Mesenteric fat pad (tissue), 1 donor: Measurements from ENCODE around the gene ARHGEF2. TPM values are rescaled to one million over a fixed set of nuclear protein-coding genes. Genes with fewer than 3 reads are reported as not detected.

ENCODE experiments used
- DNase-seq: peaks from one replicate; pipeline ENCODE4 v3.0.0-alpha.2; 2020; ENCODE audit warnings: low spot score
- total RNA-seq: library from RNA; stranded (reverse); fragmentation: NEBNext Ultra II Directional; extraction: Animal tissue kit (Norgen Biotek cat#: 25700); gene quantifications from one replicate; pipeline ENCODE4 v1.2.1, GENCODE V29; 2021
- donor health status: DM: yes; HTN: yes; CAD: no.

The ARHGEF2 gene
- total RNA-seq, 1 donor from 2014 or later = 150 TPM

DNA sequence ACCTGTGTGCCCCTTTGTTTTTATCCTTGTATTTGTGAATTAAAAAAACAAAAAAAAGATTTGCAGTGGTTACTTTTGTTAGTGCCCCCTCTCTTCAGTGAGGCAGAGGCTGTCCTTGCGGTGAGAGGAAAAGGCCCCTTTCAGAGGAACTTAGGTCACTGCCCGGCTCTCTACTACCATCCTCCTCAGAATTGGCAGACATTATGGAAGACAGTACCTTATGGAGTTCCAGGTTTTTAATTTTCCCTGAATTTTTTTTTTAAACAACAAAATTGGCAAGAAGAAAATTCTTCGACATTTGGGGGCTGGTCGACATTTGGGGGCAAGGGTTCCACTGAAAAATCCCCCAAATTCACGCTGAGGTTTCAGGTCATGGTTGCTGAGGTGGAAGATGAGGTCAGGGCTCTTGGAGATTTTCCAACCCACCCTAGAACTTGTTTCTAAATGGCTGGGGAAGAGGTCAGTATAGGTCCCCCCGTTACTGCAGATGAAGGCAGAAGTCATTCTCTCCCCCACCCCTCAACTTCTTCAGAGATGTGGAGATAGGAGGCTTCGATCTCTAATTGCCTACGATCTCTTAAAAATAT lies 31.6 kb downstream of the ARHGEF2 start:
- no peak for DNase-seq

DNA sequence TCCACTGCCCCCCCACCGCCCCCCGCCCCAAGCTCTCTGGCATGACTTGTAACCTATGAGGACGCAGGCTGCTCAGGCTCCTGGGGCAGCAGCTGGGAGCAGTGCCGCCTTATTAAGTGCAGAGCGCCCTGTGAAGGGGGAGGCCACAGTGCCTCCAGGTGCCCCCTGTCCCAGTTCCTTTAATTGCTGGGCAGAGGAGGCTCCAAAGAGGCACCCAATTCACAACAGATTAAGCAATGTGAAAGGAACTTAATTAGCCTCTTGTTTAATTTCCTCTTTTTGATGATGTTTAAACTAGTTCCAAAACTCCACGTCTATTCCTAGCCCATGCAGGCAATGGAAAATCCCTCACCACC lies 33.9 kb downstream of the ARHGEF2 start:
- DNase-seq = no peak

DNA sequence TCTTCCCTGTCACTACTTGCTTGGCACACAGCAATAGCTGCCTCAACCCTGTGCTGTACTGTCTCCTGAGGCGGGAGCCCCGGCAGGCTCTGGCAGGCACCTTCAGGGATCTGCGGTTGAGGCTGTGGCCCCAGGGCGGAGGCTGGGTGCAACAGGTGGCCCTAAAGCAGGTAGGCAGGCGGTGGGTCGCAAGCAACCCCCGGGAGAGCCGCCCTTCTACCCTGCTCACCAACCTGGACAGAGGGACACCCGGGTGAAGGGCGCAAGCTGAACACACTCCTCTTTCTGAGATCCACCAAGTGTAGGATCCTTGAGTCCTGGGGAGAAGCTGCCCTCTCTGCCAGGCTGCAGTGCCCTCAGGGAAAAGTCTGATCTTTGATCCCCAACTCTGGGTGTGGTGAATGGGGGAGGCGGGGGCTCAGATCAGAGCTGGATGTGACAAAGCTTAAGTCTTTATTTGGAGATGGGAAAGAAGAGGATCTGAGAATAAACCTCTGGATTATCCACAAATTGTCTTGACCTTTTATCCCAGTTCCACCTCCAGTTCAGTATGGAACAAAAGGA lies 35.7 kb downstream of the ARHGEF2 start:
- no peak for DNase-seq

DNA sequence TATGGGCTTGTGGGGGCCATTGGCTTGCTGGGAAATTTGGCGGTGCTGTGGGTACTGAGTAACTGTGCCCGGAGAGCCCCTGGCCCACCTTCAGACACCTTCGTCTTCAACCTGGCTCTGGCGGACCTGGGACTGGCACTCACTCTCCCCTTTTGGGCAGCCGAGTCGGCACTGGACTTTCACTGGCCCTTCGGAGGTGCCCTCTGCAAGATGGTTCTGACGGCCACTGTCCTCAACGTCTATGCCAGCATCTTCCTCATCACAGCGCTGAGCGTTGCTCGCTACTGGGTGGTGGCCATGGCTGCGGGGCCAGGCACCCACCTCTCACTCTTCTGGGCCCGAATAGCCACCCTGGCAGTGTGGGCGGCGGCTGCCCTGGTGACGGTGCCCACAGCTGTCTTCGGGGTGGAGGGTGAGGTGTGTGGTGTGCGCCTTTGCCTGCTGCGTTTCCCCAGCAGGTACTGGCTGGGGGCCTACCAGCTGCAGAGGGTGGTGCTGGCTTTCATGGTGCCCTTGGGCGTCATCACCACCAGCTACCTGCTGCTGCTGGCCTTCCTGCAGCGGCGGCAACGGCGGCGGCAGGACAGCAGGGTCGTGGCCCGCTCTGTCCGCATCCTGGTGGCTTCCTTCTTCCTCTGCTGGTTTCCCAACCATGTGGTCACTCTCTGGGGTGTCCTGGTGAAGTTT lies 36.4 kb downstream of the ARHGEF2 start:
- DNase-seq = no peak

DNA sequence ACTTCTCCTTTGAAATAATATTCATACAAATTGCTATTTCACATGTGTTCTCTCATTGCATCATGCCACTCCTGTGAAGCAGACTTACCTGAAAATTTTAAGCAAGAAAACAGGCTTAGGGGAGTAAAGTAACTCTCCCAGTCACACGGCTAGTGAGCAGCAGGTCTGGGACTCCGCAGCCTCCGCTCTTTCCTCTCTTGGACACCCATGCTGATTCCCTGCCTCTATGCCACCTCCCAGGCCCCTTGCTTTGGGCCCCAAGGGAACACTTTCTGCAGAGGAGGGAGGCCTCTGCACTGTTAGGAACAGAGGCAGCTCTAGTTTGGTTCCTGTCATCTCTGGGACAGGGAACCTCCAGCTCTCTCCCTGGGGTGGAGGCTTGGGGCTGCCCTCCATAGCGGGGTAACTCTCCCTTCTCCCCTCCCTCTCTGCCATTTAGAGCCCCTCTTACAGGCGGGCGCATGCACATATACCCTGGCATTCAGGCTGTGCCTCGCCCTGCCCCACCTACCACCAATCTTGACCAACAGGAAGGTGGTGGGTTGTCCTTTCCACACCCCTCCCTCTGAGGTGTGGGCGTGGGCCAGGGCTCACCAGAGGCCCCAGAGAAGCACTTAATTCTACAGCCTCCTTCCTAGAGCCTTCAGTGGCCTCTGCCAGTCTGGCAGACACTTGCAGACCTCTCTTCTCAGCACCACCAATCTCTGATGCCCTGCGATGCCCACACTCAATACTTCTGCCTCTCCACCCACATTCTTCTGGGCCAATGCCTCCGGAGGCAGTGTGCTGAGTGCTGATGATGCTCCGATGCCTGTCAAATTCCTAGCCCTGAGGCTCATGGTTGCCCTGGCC lies 37.1 kb downstream of the ARHGEF2 start, which contains the start of gene RXFP4:
TSS of gene RXFP4 (plus strand) at position 646 of the 852 bp plus-strand sequence. CDS start at position 718, 72 bp downstream.
- no peak for DNase-seq

DNA sequence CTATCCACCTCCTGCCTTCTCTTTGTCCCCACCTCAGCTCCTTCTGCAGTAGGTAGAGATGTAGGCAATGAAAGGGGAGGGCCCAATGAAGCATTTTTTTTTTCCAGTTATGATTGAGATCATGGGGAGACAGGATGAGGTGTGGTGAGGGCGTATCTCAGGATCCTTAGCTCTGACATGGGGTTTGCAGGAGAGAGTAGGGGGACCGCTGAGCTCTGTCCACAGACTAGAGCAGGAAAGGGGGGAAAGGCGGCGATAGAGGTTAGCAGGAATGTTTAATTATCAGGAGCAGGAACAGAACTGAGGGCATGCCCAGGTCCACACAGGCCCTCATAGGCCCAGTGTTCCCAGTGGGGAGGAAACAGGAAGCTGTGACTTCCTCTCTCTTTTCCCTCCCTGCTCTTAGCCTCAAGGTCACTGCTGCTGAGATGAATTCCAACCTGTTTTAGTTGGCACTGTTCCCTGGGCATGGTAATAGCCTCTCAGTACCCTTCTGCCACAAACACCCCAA lies 37.8 kb downstream of the ARHGEF2 start:
- no peak for DNase-seq

DNA sequence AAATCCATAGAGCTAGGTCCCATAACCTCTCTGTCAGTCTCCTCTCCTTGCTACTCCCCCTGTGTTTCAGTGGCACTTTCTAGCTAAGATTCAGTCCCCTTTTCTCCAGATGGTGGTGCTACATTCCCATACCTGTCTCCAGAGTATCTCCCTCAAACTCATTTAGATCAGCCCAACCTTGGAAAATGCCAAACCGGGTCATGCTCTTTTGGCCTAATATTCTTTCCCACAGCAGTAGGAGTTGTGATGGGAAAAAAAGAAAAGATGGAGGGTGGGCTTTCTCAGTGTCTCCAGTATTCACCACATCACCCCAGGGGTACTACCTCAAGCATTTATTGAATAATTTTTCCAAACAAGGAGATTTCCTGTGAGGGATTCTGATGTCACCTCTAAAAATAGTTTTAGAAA lies 40.1 kb downstream of the ARHGEF2 start:
- DNase-seq = no peak

DNA sequence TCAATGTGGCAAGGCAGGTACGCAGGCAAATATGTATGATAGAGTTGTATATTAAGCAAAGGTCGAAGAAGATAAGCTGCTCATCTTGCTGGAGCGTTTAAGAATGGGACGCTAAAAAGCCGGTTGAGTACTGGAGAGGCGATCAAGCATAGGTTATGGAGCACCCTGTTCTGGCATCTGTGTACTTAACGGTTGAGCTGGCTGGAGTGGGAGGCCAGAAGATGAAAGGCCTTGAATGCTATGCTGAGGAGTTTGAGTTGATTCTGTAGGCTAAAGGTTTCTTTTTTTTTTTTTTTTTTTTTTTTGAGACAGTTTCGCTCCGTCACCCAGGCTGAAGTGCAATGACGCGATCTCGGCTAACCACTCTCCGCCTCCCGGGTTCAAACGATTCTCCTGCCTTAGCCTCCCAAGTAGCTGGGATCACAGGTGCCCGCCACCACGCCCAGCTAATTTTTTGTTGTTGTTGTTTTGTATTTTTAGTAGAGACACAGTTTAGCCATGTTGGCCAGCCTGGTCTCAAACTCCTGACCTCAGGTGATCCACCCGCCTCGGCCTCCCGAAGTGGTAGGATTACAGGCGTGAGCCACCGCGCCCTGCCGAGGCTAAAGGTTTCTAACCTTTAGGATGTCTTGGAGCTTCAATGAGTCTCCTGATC lies 43.3 kb downstream of the ARHGEF2 start:
- DNase-seq = peak; percentile 67

DNA sequence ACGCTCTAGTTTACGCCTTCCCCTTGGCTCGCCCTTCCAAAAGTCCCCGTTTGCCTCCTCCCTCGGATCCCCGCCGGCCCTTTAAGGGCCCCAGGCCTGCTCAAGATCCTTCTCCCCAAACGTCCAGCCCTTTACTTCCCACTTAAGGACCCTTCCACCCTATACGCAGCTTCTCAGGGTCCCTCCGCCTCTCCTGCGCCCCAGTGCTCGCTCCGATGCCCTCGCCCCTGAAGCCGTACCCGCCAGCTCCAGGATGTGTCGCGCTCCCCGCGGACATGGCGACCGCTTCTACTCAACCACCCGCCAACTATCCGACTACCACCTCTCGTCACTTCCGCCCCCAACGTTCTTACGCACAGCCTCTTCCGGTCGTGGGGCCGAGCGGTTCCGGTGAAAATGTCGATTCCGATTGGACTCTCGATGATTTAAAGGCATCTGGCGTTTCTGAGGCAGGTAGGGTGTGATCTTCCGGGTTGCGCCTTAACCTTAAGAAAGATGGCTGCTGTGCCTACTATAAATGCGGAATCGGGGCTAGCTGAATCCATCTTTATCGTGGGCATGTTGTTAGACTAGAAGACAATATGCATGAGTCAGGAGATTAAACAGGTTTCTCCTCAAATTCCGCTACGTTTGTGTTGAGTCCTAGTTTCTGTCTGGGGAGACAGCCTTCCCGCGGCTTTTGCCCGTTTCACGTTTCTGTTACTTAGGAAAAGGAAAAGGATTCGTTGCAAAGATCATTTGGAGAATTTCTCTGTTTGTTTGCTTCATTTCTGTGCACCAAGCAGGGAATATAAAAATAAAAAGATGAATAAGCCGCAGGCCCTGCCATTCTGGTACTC lies 44.0 kb downstream of the ARHGEF2 start, which contains the start of gene KHDC4:
TSS of gene KHDC4 (minus strand) at position 317 of the 839 bp plus-strand sequence. CDS start at position 277, 40 bp downstream.
- DNase-seq = peak; percentile 96

DNA sequence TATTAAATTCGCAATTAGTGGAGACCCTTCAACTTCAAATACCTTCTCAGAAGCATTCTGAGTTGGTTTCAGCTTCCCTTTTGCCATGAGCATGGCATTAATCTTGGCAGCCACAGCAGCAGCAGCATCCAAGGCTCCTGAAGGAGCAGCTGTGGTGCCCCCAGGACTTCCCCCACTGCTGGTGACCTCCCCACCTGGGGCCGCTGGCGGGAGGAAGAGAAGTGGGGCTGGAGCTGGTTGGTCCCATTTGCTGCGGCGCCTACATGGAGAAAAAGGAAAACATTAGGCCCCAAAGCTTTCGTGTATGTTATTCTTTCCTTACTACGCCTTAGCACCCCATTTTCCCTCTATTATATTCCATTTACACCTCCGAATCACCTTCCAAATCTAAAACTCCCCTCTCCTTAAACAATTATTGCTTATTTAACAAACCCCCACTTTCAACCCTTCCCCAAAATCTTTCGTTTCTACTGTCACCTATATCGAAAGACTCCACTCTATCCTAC lies 44.7 kb downstream of the ARHGEF2 start:
- peak; percentile 72 for DNase-seq

DNA sequence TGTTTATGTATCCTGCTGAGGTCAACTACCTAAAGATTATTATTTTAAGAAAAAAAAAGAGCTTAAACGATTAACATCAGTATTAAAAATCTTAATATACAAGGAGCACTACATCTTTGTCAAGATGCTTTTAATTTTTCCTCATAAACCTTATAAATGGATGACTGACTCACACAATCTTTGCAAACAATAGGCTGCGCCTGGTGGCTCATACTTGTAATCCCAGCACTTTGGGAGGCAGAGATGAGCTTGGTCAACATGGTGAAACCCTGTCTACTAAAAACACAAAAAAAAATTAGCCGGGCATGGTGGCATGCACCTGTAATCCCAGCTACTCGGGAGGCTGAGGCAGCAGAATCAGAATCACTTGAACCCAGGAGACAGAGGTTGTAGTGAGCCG lies 45.9 kb downstream of the ARHGEF2 start:
- DNase-seq = peak; percentile 11

DNA sequence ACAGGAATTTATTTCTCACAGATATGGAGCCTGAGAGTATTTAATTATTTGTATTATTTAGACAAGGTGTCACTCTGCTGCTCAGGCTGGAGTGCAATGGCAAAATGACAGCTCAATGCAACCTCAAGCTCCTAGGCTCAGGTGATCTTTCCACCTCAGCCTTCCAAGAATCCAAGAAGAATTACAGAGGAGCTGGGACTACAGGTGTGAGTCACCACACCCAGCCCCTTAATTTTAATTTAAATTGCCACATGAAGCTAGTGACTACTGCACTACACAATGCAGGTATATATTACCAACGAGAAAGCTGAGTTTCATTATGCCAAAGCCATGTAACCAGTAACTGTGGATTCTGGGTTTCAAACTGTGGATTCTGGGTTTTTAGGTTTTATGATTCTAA lies 46.3 kb downstream of the ARHGEF2 start:
- peak; percentile 12 for DNase-seq

DNA sequence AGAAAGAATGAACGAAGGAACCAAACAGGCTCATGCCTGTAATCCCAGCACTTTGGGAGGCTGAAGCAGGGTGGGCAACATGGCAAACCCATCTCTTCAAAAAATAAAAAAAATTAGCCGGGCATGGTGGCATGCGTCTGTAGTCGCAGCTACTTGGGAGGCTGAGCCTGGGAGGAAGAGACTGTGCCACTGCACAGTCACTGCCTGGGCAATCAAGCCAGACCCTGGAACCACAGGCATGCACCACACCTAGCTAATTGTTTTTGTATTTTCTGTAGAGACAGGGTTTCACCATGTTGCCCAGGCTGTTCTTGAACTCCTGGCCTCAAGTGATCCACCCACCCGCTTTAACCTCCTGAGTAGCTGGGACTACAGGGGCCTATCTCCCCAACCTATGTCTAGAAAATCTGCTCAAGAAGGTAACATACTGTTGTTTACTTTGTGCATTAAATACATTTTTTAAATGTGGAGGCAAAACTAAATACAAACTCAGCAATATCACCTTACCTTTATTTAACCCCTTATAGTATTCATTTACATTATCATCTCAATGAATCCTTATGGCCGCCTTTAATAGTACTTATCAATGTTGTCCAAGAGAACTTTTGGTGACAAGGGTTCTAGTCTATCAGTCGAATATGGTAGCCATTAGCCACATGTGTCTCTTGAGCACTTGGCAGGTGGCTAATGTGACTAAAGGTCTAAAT lies 46.9 kb downstream of the ARHGEF2 start:
- DNase-seq = peak; percentile 53

DNA sequence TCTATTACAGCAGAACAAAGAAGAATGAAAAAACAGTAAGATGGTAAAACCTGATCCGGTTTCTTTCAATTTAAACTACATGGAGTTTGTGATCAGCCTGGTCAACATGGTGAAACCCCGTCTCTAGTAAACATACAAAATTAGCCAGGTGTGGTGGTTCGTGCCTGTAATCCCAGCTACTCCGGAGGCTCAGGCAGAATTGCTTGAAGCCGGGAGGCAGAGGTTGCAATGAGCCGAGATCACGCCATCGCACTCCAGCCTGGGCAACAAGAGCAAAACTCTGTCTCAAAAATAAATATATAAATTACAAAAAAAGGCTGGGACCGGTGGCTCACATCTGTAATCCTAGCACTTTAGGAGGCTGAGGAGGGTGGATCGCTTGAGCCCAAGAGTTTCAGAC lies 47.6 kb downstream of the ARHGEF2 start:
- peak; percentile 12 for DNase-seq

DNA sequence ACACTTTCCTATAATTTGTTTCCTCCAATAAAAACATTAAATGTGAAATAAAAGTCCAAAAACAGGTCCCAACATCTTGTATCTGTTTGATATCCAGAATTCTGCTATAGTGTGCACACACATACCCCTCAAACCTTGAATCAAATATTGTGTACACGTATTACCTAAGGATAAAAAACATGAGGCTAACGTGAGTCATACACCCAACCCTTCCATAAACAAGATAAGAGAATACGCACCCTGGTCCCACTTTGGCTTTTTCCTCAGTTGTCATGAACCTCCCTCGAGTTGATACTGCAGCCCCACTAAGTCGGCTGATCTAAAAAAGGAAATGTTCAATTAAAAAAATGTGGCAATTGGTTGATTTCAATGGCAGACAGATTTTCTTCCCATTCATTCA lies 49.3 kb downstream of the ARHGEF2 start:
- peak; percentile 33 for DNase-seq

DNA sequence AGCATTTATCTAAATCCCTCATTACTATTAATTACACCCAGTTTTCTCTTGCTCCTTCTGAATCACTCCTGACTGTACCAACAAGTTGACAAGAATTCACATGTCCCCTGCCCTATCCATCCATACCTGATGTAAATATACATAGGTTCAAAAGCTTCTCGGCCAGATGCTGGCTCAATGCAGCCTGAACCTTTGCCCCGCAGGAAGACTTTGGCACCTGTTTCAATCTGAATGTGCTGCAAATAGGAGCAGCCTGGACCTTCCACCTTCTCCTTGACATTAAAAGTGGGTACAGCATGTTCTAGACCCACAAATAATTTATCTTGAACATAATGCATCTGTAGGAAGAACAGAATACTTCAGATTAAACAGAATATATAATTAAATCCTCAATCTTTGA lies 52.8 kb downstream of the ARHGEF2 start:
- no peak for DNase-seq

DNA sequence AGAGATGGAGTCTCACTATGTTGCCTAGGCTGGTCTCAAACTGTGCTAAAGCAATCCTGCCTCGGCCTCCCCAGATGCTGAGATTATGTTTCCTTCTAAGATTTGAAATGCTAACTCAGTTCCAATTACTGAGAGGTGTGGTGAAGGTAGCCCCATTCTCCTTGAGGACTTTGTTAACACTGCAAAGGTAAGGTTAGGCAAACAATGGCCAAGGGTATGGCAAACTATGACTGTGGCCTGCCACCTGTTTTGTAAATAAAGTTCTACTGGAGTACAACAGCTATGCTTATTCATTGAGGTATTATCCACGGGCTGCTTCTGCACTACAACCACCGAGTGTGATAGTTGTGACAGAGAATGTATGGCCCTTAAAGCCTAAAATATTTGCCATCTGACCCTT lies 57.6 kb downstream of the ARHGEF2 start:
- DNase-seq = no peak

DNA sequence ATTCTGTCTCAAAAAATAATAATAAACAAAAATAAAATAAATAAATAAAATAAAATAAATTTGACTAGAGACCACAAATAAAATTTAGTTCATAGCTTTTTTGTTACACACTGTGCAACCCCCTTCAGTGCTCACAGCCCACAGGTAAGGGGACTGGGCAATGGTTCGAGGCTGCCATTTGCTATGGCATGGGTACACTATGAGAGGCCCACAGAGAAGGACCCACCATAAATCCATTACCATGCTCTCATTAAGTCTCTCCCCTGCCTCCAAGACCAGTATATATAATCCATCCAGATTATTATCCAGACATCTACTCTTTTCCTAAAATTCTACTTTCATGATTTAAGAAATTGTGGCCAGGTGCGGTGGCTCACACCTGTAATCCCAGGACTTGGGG lies 58.5 kb downstream of the ARHGEF2 start:
- no peak for DNase-seq

DNA sequence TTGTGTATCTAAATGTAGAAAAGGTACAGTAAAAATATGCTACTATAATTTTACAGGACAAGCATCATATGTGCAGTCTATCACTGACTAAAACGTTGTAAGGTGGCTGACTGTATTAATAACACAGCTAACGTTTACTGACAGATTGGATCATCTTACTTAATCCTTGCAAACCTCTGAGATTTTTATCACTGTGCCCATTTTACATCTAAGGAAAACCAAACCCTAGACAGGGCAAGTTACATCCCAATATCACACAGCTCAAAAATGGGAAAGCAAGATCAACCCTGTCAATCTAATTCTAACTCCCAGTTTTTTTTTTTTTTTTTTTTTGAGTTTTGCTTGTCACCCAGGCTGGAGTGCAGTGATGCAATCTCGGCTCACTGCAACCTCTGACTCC lies 59.7 kb downstream of the ARHGEF2 start:
- no peak for DNase-seq
